AG09319 (cell line): ENCODE data around the gene SYN1.
A peak's percentile ranks its signal among the peaks of the same experiment; 100 is the strongest.

ENCODE experiments used
- DNase-seq: peaks from one replicate; pipeline ENCODE4 v3.0.0-alpha.2; 2010; ENCODE audit warnings: low read depth; ENCODE audit errors: extremely low read depth
- TF ChIP-seq, protein P1 (sequence below): IDR thresholded peaks from 2 replicates; pipeline ENCODE4 v1.5.1; 2011; ENCODE audit warnings: low read depth, mild to moderate bottlenecking, inconsistent platforms, low read length, moderate library complexity

SYN1 gene

GRCh38 chrX:47623540-47624027, 3.9 kb upstream of the SYN1 start:
- DNase-seq, result peak; percentile 28
- TF ChIP-seq, protein P1, sequence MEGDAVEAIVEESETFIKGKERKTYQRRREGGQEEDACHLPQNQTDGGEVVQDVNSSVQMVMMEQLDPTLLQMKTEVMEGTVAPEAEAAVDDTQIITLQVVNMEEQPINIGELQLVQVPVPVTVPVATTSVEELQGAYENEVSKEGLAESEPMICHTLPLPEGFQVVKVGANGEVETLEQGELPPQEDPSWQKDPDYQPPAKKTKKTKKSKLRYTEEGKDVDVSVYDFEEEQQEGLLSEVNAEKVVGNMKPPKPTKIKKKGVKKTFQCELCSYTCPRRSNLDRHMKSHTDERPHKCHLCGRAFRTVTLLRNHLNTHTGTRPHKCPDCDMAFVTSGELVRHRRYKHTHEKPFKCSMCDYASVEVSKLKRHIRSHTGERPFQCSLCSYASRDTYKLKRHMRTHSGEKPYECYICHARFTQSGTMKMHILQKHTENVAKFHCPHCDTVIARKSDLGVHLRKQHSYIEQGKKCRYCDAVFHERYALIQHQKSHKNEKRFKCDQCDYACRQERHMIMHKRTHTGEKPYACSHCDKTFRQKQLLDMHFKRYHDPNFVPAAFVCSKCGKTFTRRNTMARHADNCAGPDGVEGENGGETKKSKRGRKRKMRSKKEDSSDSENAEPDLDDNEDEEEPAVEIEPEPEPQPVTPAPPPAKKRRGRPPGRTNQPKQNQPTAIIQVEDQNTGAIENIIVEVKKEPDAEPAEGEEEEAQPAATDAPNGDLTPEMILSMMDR, result no peak

DNA sequence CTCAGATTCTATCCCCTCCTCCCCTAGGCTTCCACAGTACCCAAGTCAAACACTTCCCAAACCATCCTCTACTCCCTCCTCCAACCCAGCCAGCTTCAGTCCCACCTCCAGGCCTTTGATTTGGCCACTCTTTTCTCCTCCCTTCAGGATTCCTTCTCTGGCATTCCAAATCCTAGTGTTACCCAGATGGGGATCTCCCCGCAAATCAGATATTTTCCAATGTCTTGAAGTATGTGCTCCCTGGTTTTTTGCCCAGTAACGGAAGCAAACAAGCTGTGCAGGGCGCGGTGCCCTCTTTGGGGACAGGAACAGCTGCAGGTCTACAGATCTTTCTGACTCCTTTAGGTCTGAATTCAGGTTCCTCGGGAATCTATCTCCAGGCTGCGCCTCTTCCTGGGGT, 2.2 kb upstream of the SYN1 start:
- TF ChIP-seq, protein P1, result no peak

GRCh38 chrX:47620303-47620685, 637 bp upstream of the SYN1 start:
- DNase-seq, result no peak
- TF ChIP-seq, protein P1, result no peak

More for the DNA sequence above, 2.2 kb upstream of the SYN1 start:
- no peak for DNase-seq

DNA sequence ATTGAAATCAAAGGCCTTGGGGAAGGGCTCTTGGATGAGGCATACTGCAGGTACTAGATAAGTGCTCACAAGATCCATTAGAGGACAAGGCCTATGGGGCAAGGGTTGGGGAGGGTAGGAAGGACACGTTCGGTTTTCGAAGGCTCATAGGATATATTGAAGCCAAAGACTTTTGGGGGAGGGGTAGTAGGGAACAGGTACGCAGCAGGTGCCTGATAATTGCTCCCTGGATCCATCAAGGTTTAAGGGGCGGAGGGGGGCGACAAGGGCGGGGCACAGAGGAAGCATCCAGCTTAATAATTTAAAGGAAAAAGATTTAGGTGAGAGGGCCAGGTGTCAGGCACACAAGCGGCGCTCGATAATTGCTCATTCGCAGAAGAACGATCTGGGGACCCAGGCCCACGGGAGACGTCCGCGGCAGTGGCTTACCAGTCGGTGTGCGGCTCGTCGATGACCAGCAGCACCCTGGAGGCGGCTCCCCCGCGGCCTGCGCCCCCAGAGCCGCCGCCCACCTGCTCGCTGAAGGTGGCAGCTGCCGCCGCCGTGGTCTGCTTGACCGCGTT, 653 bp downstream of the SYN1 start:
- TF ChIP-seq, protein P1, result no peak
- no peak for DNase-seq

DNA sequence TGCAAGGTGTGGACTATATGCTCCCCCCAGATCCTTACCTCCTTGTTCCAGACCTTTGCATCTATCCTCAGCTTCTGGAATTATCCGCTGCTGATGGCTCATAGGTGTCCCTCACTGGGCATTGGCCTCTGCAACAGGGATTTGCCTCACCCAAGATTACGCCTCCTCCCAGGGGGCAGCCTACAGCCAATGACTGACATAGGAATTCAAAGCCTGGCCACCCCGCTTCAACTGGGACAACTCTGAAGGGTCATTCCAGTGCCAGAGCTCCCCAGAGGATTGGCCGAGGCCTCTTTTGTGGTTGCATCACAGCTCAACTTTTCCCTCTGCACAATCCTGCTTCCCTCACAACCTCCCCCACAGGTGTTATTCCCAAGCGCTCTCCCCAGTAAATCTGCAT, 5.0 kb downstream of the SYN1 start:
- TF ChIP-seq, protein P1, result no peak
- no peak for DNase-seq

DNA sequence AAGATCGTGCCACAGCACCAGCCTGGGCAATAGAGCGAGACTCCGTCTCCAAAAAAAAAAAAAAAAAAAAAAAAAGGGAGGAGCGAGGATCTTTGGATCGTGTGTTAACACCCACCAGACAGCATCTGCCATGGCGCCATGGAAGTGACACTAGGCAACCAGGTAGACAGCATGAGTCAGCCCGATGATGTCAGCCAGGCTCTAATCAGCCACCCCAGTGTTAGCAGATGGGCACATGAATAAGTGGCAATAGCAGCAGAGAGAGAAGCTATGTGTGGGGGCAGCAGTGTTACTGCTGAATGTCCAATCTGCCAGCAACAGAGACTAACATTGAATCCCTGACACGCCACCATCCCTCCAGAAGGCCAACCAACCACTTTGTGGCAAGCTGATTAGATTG, 6.6 kb downstream of the SYN1 start:
- no peak for DNase-seq
- TF ChIP-seq, protein P1, result no peak

GRCh38 chrX:47612418-47612817, 7.2 kb downstream of the SYN1 start:
- no peak for DNase-seq
- TF ChIP-seq, protein P1, result no peak
